GM12878 (cell line): Measurements from ENCODE around the gene SELENBP1. TPM values are rescaled to one million over a fixed set of nuclear protein-coding genes. Genes with fewer than 3 reads are reported as not detected.

Source experiments
- ATAC-seq: fragments of 200-7000 bp; cut with Tn5 transposase; 3 replicates; pipeline ENCODE4 v1.9.1; 2020; ENCODE audit warnings: mild to moderate bottlenecking, moderate library complexity
- BruUV-seq: library from RNA; stranded (reverse); fragments of 400-500 nt; replicated peaks from 2 replicates; lab custom pipeline; 2021; lab: Mats Ljungman, UMichigan
- CTCF ChIA-PET: fragments of 300-600 bp; sonication (Branson Sonifier 250); formaldehyde crosslinking; extraction: SDS; loops from one replicate; lab custom pipeline; 2021; ENCODE audit warnings: inconsistent platforms; lab: Yijun Ruan, JAX
- POLR2A ChIA-PET: fragments of 350-600 bp; formaldehyde crosslinking; extraction: SDS; loops from one replicate; lab custom pipeline; 2021; ENCODE audit warnings: inconsistent platforms; lab: Charles Lee
- RAD21 ChIA-PET: fragments of 300-600 bp; sonication (Branson Sonifier 250); formaldehyde crosslinking; loops from one replicate; lab custom pipeline; 2023; ENCODE audit warnings: antibody characterized with exemption; ENCODE audit not compliant: unreplicated experiment; lab: Charles Lee
- SMC1A ChIA-PET: fragments of 300-600 bp; sonication (Branson Sonifier 250); formaldehyde crosslinking; loops from one replicate; lab custom pipeline; 2023; ENCODE audit not compliant: unreplicated experiment, uncharacterized antibody; lab: Charles Lee
- DNase-seq: peaks from one replicate; pipeline ENCODE4 v3.0.0-alpha.2; 2011; ENCODE audit warnings: low read depth, low spot score
- FAIRE-seq: peaks from 3 replicates; lab custom pipeline; 2011; peaks lifted over from hg19 to GRCh38; lab: Jason Lieb, UNC
- H2AFZ ChIP-seq: 2 replicates; pipeline ENCODE4 v1.6.0; 2011; ENCODE audit warnings: low read depth, low read length, control low read depth; ENCODE audit not compliant: control insufficient read depth
- H3K27ac ChIP-seq: 2 replicates; pipeline ENCODE4 v1.5.1; 2011; ENCODE audit warnings: control low read depth; ENCODE audit not compliant: control insufficient read depth, insufficient read depth
- H3K27me3 ChIP-seq, 2 experiments: replicated peaks in 1 of 2; 2 replicates each; pipeline versions ENCODE4 v1.6.0 to v1.6.1; 2011; ENCODE audit warnings: low read length in 1 of 2; ENCODE audit not compliant: control insufficient read depth in 2 of 2, insufficient read depth in 2 of 2
- H3K36me3 ChIP-seq, 2 experiments: 2 replicates each; pipeline ENCODE4 v1.5.1; 2011; ENCODE audit warnings: low read length in 1 of 2; ENCODE audit not compliant: control insufficient read depth in 2 of 2, insufficient read depth in 2 of 2
- H3K4me1 ChIP-seq: 2 replicates; pipeline ENCODE4 v1.6.1; 2011; ENCODE audit warnings: mild to moderate bottlenecking, low read length, moderate library complexity, mixed read lengths; ENCODE audit not compliant: control insufficient read depth, insufficient read depth
- H3K4me2 ChIP-seq: 2 replicates; pipeline ENCODE4 v1.6.0; 2011; ENCODE audit warnings: control low read depth; ENCODE audit not compliant: control insufficient read depth, insufficient read depth
- H3K4me3 ChIP-seq: fragments of 200-600 bp; sonication (generic); 2 replicates; pipeline ENCODE4 v1.5.1; 2016
- H3K79me2 ChIP-seq: 2 replicates; pipeline ENCODE4 v1.6.0; 2011; ENCODE audit warnings: low read length; ENCODE audit not compliant: control insufficient read depth, insufficient read depth
- H3K9ac ChIP-seq: 2 replicates; pipeline ENCODE4 v1.8.0; 2011; ENCODE audit warnings: low read length, control low read depth, mixed read lengths; ENCODE audit not compliant: control insufficient read depth, insufficient read depth
- H3K9me3 ChIP-seq: replicated peaks from 3 replicates; pipeline ENCODE4 v1.5.1; 2011; ENCODE audit warnings: mild to moderate bottlenecking, low read length; ENCODE audit not compliant: control insufficient read depth, insufficient read depth
- H4K20me1 ChIP-seq: 2 replicates; pipeline ENCODE4 v1.6.0; 2011; ENCODE audit not compliant: control insufficient read depth, insufficient read depth
- CHD1 ChIP-seq: IDR thresholded peaks from 2 replicates; pipeline ENCODE4 v1.6.1; 2012; ENCODE audit warnings: low read depth, low read length, improper control_type of control experiment
- CHD2 ChIP-seq: IDR thresholded peaks from 2 replicates; pipeline ENCODE4 v1.6.1; 2011; ENCODE audit warnings: low read depth, low read length, improper control_type of control experiment, borderline replicate concordance
- EED ChIP-seq: sonication (generic); IDR thresholded peaks from 2 replicates; pipeline ENCODE4 v1.6.1; 2016; ENCODE audit warnings: antibody characterized with exemption, low read depth
- FOXK2 ChIP-seq: fragments of 450-650 bp; IDR thresholded peaks from 2 replicates; pipeline ENCODE4 v1.6.1; 2017; ENCODE audit warnings: mild to moderate bottlenecking, moderate library complexity
- MLLT1 ChIP-seq: fragments of 450-650 bp; IDR thresholded peaks from 2 replicates; pipeline ENCODE4 v1.6.1; 2016; ENCODE audit warnings: mild to moderate bottlenecking
- MYC ChIP-seq: IDR thresholded peaks from 2 replicates; pipeline ENCODE4 v1.6.1; 2011; ENCODE audit warnings: mild to moderate bottlenecking, low read length, moderate library complexity, inconsistent platforms; ENCODE audit not compliant: insufficient read depth, insufficient replicate concordance, insufficient read length, severe bottlenecking
- NR2F1 ChIP-seq: fragments of 450-650 bp; conservative IDR thresholded peaks from 2 replicates; pipeline ENCODE4 v1.6.1; 2017; ENCODE audit warnings: mild to moderate bottlenecking
- RB1 ChIP-seq: fragments of 450-650 bp; formaldehyde crosslinking; IDR thresholded peaks from 2 replicates; pipeline ENCODE4 v1.6.1; 2017; ENCODE audit warnings: mild to moderate bottlenecking, borderline replicate concordance
- SRF ChIP-seq, 2 experiments: IDR thresholded peaks; 2 replicates each; pipeline ENCODE4 v1.6.1; 2011; ENCODE audit warnings: low read depth in 2 of 2, low read length in 2 of 2, mild to moderate bottlenecking in 1 of 2, moderate library complexity in 1 of 2
- SUPT20H ChIP-seq: IDR thresholded peaks from 2 replicates; pipeline ENCODE4 v1.6.1; 2011; ENCODE audit warnings: low read depth, mild to moderate bottlenecking, low read length, moderate library complexity, borderline replicate concordance; ENCODE audit not compliant: control insufficient read depth
- USF2 ChIP-seq: IDR thresholded peaks from 2 replicates; pipeline ENCODE4 v1.6.1; 2011; ENCODE audit warnings: low read depth, low read length, improper control_type of control experiment, borderline replicate concordance
- YY1 ChIP-seq: IDR thresholded peaks from 2 replicates; pipeline ENCODE4 v1.6.1; 2011; ENCODE audit warnings: low read depth, mild to moderate bottlenecking, low read length
- WGBS: methylation state at CpG from one replicate; pipeline ENCODE4 v1.1.6; 2016; ENCODE audit warnings: low lambda C conversion rate; ENCODE audit not compliant: insufficient replicate concordance, insufficient coverage; ENCODE audit errors: missing lambda C conversion rate; 5-methylcytosine and 5-hydroxymethylcytosine counted together
- in situ Hi-C: fragments of 300-500 bp; cut with MboI; formaldehyde crosslinking; loops from 9 replicates; pipeline ENCODE4 v1.14.3; 2018; ENCODE audit warnings: mixed read lengths
- intact Hi-C: fragments of 100-400 bp; cut with micrococcal nuclease; formaldehyde crosslinking; loops from one replicate; pipeline ENCODE4 v1.14.2; 2022; ENCODE audit not compliant: unreplicated experiment
- polyA plus RNA-seq, 11 experiments: library from polyadenylated mRNA; depleted of rRNA in 4 of 11; unstranded in 6 of 11; stranded (reverse) in 5 of 11; fragments of >200 nt; fragmentation: Nextera tagmentation in 4 of 11; fragmentation: Illumina TruSeq in 1 of 11; extraction: Ambion mirVana in 4 of 11; extraction: Trizol in 1 of 11; gene quantifications; 1 replicate in 1 of 11; 2 replicates in 10 of 11; pipeline versions ENCODE4 v1.2.1 to v1.2.3, GENCODE V29; 2011 to 2016; ENCODE audit warnings: inconsistent platforms in 2 of 11, missing spikeins in 2 of 11, low read depth in 1 of 11
- total RNA-seq, 4 experiments: library from RNA; depleted of rRNA in 3 of 4; stranded (reverse); fragments of >200 nt in 3 of 4; fragmentation: Illumina TruSeq in 1 of 4; extraction: Trizol in 1 of 4; gene quantifications; 2 replicates each; pipeline versions ENCODE4 v1.2.1 to v1.2.3, GENCODE V29; 2013 to 2021
- TF ChIP-seq, protein P1 (sequence below): fragments of 450-650 bp; IDR thresholded peaks from 2 replicates; pipeline ENCODE4 v1.6.1; 2018; ENCODE audit warnings: mild to moderate bottlenecking, low read depth, moderate library complexity; ENCODE audit not compliant: partially characterized antibody
- TF ChIP-seq, protein P2 (sequence below): IDR thresholded peaks from 2 replicates; pipeline ENCODE4 v1.6.1; 2011; ENCODE audit warnings: low read depth, mild to moderate bottlenecking, low read length, moderate library complexity, borderline replicate concordance; ENCODE audit errors: extremely low read depth
- TF ChIP-seq, protein P3 (sequence below), 3 experiments: IDR thresholded peaks in 2 of 3; conservative IDR thresholded peaks in 1 of 3; 2 replicates each; pipeline ENCODE4 v1.5.1; 2011; ENCODE audit warnings: low read depth in 3 of 3, low read length in 3 of 3, mild to moderate bottlenecking in 3 of 3, control low read depth in 2 of 3, moderate library complexity in 2 of 3, inconsistent platforms in 1 of 3, mixed read lengths in 1 of 3; ENCODE audit not compliant: control insufficient read depth in 2 of 3, insufficient read depth in 1 of 3; ENCODE audit errors: extremely low read depth in 1 of 3
- TF ChIP-seq, protein P4 (sequence below): fragments of 450-650 bp; IDR thresholded peaks from 2 replicates; pipeline ENCODE4 v1.6.1; 2014; ENCODE audit warnings: mild to moderate bottlenecking

The SELENBP1 gene
- total and polyA plus RNA-seq, 10 of the 15 experiments (the other 5 are each of a cell fraction or from before 2014, with no cell fraction given), result 0.41 TPM; not detected in 9

DNA sequence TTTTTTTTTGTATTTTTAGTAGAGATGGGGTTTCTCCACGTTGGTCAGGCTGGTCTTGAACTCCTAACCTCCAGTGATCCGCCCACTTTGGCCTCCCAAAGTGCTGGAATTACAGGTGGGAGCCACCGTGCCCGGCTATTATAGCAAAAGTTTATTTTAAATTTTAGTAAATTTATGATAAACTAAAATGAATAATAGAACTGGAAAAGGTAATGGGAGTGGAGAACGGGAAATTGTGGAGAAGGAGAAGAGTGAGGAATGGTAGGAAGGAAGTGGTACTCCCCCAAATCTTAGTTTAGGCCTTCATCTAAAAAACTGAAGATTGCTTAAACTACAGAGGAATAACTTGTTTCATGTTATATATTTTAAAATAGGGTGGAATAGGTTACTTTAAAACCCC lies 37.7 kb downstream of the SELENBP1 start:
- no peak overlapping the region for H3K9ac ChIP-seq
- no peaks in the 10 kb centered on the region for H3K4me1 ChIP-seq
- H3K27ac ChIP-seq, result no peak overlapping the region
- no peaks in the 10 kb centered on the region for H3K9me3 ChIP-seq
- SMC1A ChIA-PET, result no interaction called here
- no peaks in the 10 kb centered on the region for H3K36me3 ChIP-seq
- H2AFZ ChIP-seq, result no peak overlapping the region
- no peak for FAIRE-seq
- ATAC-seq, result no peak
- no peak for DNase-seq
- POLR2A ChIA-PET, result no interaction called here
- no peak overlapping the region for H3K4me2 ChIP-seq
- no peaks in the 10 kb centered on the region for H3K27me3 ChIP-seq
- CTCF ChIA-PET, result interaction anchor here (1.0 kb wide), 1 partner anchor 9 kb away, joined by 3 read pairs; no protein-coding TSS in a partner anchor
- in situ Hi-C loops, result no loop called here
- intact Hi-C loops, result no loop called here
- RAD21 ChIA-PET, result no interaction called here
- H3K79me2 ChIP-seq, result no peaks in the 10 kb centered on the region
- no peaks in the 10 kb centered on the region for H4K20me1 ChIP-seq
- BruUV-seq, result no TSS peak
- WGBS, result 75% methylated on average over 5 of the region's 5 CpGs
- H3K4me3 ChIP-seq, result no peak overlapping the region
- TF ChIP-seq, protein P1, sequence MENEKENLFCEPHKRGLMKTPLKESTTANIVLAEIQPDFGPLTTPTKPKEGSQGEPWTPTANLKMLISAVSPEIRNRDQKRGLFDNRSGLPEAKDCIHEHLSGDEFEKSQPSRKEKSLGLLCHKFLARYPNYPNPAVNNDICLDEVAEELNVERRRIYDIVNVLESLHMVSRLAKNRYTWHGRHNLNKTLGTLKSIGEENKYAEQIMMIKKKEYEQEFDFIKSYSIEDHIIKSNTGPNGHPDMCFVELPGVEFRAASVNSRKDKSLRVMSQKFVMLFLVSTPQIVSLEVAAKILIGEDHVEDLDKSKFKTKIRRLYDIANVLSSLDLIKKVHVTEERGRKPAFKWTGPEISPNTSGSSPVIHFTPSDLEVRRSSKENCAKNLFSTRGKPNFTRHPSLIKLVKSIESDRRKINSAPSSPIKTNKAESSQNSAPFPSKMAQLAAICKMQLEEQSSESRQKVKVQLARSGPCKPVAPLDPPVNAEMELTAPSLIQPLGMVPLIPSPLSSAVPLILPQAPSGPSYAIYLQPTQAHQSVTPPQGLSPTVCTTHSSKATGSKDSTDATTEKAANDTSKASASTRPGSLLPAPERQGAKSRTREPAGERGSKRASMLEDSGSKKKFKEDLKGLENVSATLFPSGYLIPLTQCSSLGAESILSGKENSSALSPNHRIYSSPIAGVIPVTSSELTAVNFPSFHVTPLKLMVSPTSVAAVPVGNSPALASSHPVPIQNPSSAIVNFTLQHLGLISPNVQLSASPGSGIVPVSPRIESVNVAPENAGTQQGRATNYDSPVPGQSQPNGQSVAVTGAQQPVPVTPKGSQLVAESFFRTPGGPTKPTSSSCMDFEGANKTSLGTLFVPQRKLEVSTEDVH, result no peak
- TF ChIP-seq CHD2, result no peak
- no peak for TF ChIP-seq NR2F1
- TF ChIP-seq, protein P2, sequence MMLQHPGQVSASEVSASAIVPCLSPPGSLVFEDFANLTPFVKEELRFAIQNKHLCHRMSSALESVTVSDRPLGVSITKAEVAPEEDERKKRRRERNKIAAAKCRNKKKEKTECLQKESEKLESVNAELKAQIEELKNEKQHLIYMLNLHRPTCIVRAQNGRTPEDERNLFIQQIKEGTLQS, result no peak
- no peak for TF ChIP-seq USF2
- no peak for TF ChIP-seq SRF (IDR thresholded peaks at IDR 0.05; ENCODE audit: low read depth in 2 of 2, low read length in 2 of 2)
- TF ChIP-seq YY1, result no peak
- no peak for TF ChIP-seq CHD1
- no peak for TF ChIP-seq EED
- TF ChIP-seq MYC, result no peak
- no peak for TF ChIP-seq FOXK2
- TF ChIP-seq, protein P3, sequence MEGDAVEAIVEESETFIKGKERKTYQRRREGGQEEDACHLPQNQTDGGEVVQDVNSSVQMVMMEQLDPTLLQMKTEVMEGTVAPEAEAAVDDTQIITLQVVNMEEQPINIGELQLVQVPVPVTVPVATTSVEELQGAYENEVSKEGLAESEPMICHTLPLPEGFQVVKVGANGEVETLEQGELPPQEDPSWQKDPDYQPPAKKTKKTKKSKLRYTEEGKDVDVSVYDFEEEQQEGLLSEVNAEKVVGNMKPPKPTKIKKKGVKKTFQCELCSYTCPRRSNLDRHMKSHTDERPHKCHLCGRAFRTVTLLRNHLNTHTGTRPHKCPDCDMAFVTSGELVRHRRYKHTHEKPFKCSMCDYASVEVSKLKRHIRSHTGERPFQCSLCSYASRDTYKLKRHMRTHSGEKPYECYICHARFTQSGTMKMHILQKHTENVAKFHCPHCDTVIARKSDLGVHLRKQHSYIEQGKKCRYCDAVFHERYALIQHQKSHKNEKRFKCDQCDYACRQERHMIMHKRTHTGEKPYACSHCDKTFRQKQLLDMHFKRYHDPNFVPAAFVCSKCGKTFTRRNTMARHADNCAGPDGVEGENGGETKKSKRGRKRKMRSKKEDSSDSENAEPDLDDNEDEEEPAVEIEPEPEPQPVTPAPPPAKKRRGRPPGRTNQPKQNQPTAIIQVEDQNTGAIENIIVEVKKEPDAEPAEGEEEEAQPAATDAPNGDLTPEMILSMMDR (IDR thresholded peaks at IDR 0.05 in 2 of 3, conservative IDR thresholded peaks at IDR 0.05 in 1 of 3; ENCODE audit: control insufficient read depth in 2 of 3, extremely low read depth in 1 of 3, insufficient read depth in 1 of 3, low read depth in 3 of 3, low read length in 3 of 3), result no peak
- no peak for TF ChIP-seq SUPT20H
- TF ChIP-seq MLLT1, result no peak
- TF ChIP-seq, protein P4, sequence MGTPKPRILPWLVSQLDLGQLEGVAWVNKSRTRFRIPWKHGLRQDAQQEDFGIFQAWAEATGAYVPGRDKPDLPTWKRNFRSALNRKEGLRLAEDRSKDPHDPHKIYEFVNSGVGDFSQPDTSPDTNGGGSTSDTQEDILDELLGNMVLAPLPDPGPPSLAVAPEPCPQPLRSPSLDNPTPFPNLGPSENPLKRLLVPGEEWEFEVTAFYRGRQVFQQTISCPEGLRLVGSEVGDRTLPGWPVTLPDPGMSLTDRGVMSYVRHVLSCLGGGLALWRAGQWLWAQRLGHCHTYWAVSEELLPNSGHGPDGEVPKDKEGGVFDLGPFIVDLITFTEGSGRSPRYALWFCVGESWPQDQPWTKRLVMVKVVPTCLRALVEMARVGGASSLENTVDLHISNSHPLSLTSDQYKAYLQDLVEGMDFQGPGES, result no peak
- no peak for TF ChIP-seq RB1
